Renal cortical epithelial cell (primary cell): ENCODE measurements around the gene MMP27. TPM values are rescaled to one million over a fixed set of nuclear protein-coding genes. Genes with fewer than 3 reads are reported as not detected.
"Not testable (repeated sequence)": the region's sequence is repeated elsewhere in the genome, so short reads cannot be mapped to it uniquely, and the experiment has no call there.

Experiments used
- DNase-seq: peaks from one replicate; pipeline ENCODE4 v3.0.0-alpha.2; 2011; ENCODE audit warnings: low read depth
- total RNA-seq: library from RNA; depleted of rRNA; stranded (reverse); fragments of >200 nt; gene quantifications from 2 replicates; pipeline ENCODE4 v1.2.3, GENCODE V29; 2014

Gene MMP27, protein sequence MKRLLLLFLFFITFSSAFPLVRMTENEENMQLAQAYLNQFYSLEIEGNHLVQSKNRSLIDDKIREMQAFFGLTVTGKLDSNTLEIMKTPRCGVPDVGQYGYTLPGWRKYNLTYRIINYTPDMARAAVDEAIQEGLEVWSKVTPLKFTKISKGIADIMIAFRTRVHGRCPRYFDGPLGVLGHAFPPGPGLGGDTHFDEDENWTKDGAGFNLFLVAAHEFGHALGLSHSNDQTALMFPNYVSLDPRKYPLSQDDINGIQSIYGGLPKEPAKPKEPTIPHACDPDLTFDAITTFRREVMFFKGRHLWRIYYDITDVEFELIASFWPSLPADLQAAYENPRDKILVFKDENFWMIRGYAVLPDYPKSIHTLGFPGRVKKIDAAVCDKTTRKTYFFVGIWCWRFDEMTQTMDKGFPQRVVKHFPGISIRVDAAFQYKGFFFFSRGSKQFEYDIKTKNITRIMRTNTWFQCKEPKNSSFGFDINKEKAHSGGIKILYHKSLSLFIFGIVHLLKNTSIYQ
- not detected in 2 replicates for total RNA-seq

DNA sequence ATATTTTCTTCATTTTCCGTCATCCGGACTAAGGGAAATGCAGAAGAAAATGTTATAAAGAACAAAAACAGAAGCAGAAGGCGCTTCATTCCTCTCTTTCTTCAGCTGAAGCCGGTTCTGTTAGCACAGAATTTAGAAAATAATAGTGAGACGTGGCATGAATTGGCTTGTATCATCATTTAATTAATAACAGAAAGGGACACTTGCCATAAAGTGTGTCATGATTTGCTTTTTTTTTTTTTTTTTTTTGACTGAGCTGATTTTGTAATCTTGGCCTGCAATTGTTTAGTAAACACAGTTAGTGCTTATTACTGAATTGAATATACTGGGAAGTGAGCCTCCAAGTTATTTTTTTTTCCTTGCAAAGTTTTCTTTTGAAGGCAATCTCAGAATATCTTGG, at the start of gene MMP27:
TSS of gene MMP27 (minus strand) at position 144 of the 400 bp plus-strand sequence. CDS start at position 89, 55 bp downstream.
- no peak for DNase-seq

DNA sequence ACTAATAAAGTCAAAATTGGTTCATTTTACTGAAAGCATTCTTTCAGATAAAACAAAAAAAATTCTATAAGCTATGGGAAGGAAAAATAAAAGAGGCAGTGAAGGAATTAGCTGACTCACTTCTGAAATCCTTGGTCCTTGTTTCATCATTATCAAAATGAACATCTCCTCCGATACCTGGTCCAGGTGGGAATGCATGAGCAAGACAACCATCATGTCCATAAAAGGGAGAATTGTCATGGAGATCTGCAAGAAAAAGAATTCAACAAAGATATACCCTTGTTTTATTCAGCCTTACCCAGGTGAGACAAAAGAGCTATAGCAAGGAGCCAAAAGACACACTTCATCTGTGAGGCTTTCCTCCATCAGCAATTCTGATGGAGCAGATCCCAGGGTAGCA, 47.7 kb upstream of the MMP27 start:
- no peak for DNase-seq

DNA sequence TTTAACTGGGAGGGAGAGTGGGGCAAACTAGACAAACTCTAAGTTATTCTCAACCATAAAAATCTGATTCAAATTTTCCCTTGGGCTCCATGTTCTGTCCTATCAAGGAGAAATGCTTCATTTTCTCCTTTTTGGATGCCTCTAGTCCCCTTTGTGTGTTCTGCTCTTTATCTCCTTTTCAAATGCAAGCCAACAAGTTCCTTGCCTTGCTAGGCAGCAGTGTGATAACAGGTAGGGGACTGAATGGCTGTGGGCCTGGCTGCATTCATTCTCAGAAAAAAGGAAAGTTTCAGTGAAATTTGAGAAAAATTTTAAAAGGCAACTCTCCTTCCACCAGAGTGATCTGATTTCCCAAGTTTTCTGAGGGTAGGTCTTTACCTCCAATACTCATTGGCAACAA, 46.1 kb upstream of the MMP27 start:
- DNase-seq = no peak

DNA sequence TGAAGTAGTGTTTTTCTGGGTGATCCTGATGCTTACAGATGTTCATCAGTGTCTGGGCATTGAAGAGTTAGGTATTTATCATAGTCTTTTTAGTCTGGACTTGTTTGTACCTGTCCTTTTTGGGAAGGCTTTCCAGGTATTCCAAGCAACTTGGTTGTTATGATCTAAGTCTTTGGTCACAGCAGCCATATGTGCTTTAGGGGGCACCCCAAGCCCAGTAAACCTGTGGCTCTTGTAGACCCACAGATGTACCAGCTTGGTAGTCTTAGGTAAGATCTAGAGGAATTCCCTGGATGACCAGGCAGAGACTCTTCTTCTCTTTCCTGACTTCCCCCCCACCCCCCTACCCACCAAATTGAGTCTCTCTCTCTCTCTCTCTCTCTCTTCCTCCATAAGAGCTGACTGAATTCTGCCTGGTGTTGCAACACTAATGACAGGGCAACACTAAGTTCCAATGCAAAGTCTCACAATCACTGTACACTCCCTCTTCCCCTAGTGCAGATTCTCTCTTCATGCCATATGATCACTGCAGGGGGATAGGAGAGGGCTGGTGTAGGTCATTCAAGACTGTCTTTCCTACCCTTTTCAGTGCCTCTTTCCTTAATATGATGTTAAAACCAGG, 43.6 kb upstream of the MMP27 start:
- no peak for DNase-seq

DNA sequence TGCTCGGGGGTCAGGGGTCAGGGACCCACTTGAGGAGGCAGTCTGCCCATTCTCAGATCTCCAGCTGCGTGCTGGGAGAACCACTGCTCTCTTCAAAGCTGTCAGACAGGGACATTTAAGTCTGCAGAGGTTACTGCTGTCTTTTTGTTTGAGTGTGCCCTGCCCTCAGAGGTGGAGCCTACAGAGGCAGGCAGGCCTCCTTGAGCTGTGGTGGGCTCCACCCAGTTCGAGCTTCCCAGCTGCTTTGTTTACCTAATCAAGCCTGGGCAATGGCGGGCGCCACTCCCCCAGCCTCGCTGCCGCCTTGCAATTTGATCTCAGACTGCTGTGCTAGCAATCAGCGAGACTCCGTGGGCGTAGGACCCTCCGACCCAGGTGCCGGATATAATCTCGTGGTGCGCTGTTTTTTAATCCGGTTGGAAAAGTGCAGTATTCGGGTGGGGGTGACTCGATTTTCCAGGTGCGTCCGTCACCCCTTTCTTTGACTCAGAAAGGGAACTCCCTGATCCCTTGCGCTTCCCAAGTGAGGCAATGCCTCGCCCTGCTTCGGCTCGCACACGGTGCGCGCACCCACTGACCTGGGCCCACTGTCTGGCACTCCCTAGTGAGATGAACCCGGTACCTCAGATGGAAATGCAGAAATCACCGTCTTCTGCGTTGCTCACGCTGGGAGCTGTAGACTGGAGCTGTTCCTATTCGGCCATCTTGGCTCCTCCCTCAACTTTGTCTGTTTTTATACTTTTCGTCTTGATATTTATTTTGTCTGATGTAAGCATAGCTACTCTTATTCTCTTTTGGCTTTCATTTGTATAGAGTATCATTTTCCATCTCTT, 41.4 kb upstream of the MMP27 start:
- not testable (repeated sequence) for DNase-seq

DNA sequence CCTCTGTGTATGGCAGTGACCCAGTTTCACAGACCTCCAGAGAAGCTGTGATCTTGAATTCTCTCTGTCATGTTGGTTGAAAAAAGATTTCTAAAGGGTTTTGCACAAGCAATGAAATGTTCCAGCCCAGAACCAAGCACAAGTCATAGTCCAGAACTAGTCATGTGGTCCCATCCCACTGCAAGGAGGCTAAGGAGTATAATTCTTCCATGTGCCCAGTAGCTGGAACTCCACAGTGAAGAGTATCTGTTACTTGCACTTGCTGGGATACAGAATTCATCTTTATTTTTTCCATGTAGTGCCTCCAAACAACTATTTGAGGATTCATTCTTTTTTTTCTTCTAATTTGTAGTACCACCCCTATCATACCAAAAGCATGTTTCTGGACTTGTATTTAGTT, 29.1 kb upstream of the MMP27 start:
- no peak for DNase-seq

DNA sequence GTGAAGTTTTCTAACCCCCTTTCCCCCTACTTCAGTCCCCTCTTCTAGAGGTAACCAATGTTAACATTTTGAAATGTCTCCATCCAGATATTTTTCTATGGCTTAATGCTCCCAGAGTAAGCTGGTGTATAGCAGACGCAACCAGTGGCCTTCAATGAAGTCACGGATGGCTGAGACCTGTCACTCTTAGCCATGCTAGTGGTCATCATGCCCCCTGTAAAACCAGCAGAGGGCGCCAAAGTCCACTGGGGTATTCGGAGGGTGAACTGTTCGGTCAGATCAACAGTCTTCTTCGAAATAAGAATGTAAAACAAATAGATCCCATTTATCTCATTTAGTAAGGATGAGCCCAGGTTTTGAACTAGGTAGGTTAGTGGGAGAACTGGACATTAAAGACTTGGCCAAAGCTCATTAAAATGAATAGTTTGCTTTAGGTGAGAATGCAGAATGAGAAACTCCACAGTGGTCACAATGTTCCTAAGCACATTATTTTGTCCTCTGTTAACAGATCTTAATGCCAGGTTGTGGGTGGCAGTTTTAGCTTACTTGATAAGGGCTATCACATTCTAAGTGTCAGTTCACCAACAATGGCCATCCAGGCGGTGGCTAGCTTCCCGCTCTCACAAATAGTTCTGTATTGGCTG, 27.8 kb upstream of the MMP27 start:
- peak; percentile 61 for DNase-seq

DNA sequence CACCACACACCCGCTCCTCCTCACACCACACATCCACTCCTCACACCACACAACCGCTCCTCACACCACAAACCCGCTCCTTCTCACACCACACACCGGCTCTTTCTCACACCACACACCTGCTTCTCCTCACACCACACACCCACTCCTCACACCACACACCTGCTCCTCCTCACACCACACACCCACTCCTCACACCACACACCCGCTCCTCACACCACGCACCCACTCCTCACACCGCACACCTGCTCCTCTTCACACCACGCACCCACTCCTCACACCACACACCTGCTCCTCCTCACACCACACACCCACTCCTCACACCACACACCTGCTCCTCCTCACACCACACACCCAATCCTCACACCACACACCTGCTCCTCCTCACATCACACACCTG, 25.4 kb upstream of the MMP27 start:
- DNase-seq = not testable (repeated sequence)

DNA sequence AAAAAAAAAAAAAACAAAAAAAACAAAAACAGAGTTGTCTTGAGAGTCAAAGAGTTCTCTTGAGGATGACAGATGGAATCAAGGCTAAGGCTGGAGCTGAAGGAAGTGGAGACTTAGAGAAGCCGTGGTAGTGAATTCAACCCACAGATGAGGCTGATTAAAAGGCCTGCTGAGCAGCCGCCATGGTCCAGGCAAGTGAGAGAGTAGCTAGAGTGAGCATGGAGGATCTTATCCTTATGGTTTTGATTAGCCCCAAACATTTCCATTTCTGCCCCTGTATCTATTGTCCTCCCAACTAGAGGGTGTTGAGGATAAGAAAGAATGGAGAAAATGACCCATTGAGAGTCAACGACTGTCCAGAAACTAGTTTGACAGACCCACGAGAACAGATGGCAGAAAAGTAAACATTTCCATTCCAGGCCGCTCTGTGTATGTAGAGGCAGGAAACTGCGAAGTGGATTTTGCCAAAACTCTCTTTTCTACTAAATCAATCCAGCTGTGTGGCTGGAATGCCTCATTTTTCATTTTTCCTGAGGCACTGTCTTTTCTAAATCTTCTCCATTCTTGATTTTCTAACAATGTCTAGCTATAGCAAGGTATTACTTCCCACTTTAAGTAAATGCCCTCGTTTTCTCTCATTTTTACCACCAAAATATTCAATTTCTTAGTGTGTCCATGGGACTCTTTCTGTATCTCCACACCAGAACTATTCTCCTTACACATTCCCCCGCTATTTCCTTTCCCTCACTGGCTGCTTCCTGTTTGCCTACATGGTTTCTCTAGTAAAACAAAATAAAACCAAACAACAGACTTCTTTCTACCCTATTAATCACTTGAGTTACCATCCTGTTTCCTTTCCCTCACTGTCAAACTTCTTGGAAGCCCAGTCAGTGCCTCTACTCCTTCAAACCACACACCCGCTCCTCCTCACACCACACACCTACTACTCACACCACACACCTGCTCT, 24.6 kb upstream of the MMP27 start:
- no peak for DNase-seq

DNA sequence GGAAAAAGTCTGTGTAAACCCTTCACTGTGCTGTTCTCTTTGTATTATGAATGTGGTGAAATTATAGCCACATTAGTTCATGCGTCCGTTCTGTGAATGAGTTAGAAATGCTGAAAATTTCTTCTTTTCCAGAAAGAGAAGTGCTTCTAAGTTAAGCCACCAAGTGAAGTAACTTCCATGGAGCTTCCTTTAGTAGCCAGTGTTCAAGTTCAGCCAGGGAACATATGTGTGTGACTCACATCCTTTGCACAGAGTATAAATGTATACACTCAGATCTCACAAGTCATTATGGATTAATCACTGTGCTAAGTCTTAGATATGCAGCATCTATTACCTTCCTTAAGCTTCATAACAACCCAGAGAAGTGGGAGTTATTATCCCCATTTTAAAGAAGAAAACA, 22.3 kb upstream of the MMP27 start:
- peak; percentile 4 for DNase-seq

DNA sequence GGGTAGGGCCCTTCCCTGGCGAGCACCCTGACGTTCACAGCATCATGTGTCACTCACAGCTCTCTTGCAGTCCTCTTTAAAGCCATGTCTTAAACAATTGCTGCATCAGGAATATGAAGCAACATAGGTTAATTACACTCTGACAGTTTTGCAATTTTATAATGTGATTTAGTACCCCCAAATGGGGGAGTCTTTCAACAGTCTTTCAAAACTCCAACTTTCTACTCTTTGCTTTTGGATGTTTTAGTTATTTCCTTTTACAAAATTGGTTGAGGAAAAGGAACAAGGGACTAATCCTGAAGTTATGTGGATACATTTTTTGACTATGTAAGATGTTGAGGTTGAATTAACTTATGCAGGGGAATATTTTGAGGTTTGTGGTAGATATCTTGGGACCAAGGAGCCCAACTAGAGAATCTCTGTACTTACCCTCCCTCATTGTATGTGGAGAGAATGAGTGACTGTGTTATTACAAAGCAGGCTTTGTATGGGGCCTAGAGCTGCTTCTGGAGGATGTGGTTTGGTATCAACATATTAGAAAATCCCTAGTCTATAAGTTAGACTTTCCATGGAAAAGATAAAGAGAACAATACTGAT, 19.4 kb upstream of the MMP27 start, which contains the start of gene MMP8:
TSS of gene MMP8 (minus strand) at position 51 of the 597 bp plus-strand sequence. CDS start 99 bp downstream, outside the sequence.
- no peak for DNase-seq

DNA sequence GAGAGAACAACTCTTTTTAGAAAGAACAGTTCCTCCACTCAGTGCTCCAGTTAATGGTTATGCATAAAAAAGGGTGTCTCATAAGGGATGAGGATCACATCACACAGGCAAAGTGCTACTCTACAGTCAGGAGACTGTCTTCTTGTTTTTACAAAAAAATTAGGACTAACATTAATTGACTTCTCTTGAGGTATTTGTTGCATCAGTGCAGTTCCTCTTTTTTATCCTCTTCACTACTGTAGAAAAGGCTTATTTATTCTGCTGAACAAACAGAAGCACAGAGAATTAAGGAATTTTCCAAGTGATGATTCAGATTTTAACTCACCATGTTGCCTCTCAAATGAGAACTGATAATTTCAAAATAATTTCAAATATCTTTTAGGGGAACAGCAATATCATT, 17.3 kb upstream of the MMP27 start:
- no peak for DNase-seq

DNA sequence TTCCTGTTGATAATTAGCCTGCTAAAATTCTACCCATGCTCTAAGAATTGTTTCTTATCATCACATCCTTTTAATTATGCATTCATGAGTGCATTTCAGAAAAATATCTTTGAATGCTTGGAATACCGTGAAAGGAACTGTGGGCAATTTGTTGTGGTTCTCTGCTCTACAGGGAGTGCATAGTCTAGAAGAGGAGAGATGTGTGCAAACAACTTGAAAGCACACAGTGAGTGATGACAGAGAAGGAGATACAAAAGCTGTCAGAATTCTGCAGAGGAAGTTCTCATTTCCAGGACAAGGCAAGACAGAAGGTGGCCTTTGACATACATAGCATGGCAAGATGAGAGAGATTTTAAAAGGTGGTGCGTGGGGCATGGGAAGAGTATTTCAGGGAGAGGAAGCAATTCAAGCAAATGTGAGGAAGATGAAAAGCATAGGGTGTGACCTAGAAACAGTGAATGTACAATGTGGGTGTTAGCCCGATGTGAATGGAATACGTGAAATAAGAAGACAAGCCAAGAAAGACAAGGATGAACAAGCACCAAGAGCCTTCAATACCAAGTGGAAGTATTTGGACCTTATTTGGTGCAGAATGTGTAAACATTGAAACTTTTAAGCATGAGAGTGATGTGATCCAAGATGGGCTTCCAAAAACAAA, 14.2 kb upstream of the MMP27 start:
- DNase-seq = peak; percentile 15

DNA sequence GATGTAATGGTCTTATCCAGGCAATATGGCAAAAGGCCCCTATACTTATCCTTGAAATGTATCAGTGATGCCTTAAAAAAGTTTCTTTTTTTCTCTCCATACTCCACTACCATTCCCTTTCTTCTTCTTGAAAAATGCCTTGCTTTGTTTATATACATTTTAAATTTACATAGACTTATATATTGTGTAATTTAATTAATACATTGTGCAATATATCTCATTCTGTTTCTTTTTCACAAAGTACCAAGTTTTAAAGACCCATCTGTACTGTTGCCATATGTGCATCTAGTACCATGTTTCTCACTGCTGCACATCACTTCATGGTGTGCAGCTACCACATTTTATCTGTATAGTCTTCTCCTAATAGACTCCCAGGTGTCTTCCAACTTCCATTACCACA, 11.7 kb upstream of the MMP27 start:
- no peak for DNase-seq

DNA sequence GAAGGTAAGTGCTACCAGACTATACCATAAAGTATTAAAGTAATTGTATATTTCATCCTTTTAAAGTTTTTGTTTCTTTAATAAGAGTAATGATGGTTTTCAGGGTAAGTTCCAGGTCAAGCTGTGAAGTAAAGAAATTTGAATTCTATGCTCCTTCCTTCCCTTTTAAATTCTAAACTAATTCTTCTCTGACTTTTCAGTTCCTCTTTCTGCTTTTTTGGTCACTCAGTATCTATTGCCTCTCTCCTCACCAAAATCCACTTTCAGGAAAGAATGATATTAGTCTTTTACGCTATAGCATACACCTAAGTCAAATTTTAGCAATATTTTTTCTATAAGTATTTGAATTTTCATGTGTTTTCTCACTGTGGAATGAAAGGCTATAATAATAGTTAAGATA, 11.0 kb upstream of the MMP27 start:
- no peak for DNase-seq

DNA sequence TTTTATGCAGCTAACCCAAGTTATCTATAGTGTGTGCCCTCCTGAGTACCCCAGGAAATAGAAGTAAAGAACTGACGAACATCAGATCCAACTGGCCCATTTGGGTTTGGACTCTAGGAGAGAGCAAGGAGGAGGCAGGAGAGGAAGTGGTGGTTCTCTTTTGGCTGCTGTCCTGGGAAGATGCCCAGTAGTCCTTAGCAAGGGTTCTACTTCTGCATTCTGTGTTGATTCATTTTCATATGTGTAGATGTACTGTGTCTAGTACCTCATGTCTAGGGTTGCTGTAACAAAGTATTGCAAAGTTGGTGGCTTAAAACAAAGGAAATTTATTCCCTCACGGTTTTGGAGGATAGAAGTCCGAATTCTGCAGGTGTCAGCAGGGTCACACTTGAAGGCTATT, 6.6 kb upstream of the MMP27 start:
- DNase-seq = no peak

DNA sequence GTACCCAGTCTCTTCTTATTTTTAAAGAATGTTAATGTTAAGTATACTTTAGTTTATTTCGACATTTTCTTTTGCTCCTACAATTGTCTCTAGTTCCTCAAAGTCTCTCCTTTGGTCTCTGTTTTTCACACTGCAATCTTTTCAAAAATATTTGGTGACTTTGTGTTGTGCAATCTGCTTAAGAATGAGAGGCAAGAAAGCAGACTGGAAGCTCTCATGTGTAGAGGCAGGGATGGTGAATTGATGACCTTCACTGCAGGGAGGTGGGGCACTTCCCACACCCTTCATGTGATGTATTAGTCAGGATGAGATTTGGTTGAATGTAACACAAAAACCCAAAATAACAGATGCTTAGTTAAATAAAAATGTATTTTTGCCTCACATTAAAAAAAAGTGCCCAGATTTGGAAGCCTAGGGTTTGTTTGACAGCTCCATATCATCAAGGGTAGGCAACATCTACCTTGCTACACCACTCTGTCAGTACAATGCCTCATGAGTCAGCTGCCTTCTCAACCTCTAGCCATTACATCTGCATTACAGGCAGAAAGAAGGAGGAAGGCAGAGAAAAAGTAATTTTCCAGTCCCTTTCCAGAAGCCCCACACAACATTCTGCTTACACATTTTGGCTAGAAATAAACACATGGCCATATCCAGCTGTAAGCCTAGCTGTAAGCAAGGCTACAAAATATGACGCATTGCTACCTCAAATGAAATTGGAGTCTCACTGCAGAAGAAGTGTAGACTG, 3.8 kb upstream of the MMP27 start:
- DNase-seq = peak; percentile 24

DNA sequence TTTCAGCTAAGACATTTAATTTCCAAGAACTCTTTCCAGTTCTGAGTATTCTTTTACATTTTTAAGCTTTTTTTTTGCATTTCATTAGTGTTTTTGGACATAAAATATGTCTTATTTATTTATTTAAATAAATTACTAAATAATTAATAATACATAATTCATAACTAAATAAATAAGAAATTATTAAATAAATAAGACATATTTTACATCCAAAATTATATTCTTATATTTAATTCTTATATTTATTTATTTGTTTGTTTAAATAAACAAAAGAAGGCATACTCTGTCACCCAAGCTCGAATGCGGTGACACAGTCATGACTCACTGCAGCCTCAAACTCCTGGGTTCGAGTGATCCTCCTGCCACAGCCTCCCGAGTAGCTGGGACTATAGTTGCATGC, 3.1 kb upstream of the MMP27 start:
- no peak for DNase-seq

DNA sequence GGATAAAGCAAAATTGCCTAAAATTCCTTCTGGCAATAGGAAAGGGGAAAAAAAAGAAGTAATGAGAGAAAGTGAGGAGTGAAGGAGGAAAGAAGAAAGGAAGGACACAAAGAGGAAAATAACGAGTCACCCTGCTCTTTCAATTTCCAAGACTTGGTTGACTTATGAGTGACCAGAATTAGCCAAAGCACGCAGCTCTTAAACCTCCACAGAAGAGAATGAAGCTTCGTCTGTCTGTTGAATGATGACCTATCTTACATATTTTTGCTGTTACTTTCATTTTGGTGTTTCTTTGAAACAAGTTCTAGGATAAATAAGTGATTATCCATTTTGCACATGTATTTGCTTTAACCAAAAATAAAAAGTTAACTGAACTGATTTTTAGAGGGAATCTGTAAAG, 728 bp downstream of the MMP27 start:
- no peak for DNase-seq
